NCI-H2081 (cell line): Measurements from ENCODE around the gene MORF4L1.
"Not testable (repeated sequence)": the region's sequence is repeated elsewhere in the genome, so short reads cannot be mapped to it uniquely, and the experiment has no call there.

Experiments
- DNase-seq, 2 experiments: peaks; one replicate each; lab custom pipeline; 2025; lab: John Stamatoyannopoulos, UW

The MORF4L1 gene, protein sequence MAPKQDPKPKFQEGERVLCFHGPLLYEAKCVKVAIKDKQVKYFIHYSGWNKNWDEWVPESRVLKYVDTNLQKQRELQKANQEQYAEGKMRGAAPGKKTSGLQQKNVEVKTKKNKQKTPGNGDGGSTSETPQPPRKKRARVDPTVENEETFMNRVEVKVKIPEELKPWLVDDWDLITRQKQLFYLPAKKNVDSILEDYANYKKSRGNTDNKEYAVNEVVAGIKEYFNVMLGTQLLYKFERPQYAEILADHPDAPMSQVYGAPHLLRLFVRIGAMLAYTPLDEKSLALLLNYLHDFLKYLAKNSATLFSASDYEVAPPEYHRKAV

GRCh38 chr15:78872155-78872971 lies at the start of gene MORF4L1:
MORF4L1 (plus strand) TSS chr15:78872890; CDS start chr15:78873018, 128 bp downstream.
- DNase-seq: peak; percentile 94 to 96

DNA sequence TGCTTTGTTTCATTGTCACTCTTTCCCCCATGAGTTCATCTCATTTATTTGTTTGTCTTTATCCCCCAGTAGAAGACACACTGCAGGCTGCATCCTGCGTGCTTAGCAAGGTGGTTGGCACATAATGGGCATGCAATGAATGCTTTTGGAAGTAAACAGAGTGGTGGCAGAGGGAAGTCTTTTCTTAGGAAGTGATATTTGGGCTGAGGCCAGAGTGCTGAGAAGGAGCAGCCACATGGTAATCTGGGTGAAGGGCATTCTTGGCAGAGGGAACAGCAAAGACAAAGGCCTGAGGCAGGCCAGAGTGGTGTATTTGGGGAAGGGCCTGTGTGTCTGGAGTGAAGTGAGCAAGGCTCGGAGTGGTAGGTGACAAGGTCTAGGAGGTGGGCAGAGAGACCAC lies 43.8 kb upstream of the MORF4L1 start:
- no peak for DNase-seq

- DNase-seq: no peak
Observed at GRCh38 chr15:78830514-78831228, 42.0 kb upstream of the MORF4L1 start.

- no peak for DNase-seq
Observed at GRCh38 chr15:78831229-78832207, 41.2 kb upstream of the MORF4L1 start.

GRCh38 chr15:78836333-78836732 lies 36.4 kb upstream of the MORF4L1 start:
- no peak for DNase-seq

GRCh38 chr15:78837131-78837530 lies 35.6 kb upstream of the MORF4L1 start:
- DNase-seq: no peak

GRCh38 chr15:78837543-78837942 lies 35.1 kb upstream of the MORF4L1 start:
- no peak for DNase-seq

DNA sequence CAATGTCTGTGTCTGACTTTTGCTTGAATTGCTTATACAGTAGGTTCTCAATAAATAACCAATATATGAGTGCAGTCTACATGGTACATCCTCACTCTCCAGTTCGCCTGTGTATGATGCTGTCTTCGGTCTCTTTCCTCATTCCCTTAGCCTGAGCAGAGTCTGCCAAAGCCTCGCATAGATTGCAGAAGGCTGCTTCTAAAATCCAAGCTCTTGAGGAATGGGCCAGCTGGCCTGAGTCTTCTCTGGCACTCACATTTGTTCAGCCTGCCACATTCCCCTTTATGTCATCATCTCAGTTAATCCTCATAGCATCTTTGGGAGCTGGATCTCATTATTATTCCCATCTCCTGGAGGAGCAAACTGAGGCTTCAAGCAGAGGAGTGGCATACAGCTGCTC lies 34.2 kb upstream of the MORF4L1 start:
- DNase-seq: no peak

DNA sequence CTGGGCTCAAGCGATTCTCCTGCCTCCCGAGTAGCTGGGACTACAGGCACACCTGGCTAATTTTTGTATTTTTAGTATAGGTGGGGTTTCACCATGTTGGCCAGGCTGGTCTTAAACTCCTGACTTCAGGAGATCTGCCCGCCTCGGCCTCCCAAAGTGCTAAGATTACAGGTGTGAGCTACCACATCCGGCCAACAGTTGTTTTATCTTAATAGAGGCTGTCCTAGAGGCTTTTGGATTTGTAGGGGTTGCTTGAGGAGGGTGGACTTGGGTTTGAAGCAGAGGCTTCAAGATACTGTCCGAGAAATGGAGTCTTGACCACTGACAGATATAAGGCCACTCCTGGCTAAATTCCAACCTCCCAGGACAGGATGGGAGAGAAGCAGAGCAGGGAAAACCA lies 33.5 kb upstream of the MORF4L1 start:
- DNase-seq: not testable (repeated sequence)

DNA sequence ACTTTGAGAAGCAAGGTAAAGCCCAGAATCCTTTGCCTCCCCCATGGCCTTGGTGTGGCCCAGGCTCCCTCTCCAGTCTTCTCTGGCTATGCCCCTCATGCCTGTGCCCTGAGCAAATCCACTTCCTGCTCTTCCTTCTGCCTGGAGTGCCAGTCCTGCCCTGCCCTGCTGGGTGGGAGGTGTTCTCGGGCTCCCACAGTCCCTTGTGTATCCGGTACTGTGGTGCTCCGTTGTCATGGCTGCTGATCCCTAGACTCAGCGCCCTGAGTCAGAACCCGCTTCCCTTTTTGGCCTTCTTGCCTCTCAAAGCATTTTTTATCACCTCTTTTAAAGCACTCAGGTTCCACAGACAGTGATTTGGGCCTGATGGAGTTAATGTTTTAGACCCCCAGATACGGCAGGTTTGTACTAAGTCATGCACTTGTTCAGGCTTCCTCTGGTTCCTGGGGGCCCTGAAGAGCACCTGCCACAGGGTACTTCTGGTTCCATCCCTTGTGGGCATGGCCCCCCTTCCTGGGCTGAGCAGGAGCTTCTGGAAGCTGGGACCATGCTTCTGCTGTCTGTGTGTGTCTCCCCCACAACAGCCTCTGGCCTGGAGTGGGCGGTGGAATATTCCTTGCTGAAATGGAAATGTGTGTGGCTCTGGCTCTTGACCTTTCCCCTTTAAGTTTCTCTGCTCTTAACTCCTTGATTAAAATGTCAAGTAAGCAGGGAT lies 31.9 kb upstream of the MORF4L1 start:
- no peak for DNase-seq

GRCh38 chr15:78841376-78841706 lies 31.3 kb upstream of the MORF4L1 start:
- no peak for DNase-seq

DNA sequence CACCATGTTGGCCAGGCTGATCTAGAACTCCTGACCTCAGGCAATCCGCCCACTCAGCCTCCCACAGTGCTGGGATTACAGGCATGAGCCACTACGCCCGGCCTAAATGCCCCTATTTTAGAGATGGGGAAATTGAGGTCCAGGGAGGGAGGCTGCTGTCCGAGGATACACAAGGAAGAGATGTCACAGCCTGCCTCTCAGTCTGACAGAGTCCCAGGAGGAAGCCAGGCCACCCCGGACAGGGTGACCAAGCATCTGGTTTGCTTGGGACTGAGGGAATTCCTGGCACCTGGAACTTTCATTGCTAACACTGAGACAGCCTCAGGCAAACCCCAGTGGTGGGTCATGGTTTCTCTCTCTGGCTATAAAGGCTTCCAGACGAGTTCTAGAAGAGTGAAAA lies 30.8 kb upstream of the MORF4L1 start:
- no peak for DNase-seq

- DNase-seq: no peak
Observed at GRCh38 chr15:78842519-78842918, 30.2 kb upstream of the MORF4L1 start.

DNA sequence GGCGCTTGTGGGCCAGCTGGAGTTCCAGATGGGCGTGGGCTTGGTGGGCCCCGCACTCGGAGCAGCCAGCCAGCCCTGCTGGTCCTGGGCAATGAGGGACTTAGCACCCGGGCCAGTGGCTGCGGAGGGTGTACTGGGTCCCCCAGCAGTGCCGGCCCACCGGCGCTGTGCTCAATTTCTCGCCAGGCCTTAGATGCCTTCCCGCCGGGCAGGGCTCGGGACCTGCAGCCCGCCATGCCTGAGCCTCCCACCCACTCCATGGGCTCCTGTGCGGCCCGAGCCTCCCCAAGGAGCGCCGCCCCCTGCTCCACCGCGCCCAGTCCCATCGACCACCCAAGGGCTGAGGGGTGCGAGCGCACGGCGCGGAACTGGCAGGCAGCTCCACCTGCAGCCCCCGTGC lies 25.8 kb upstream of the MORF4L1 start:
- not testable (repeated sequence) for DNase-seq

DNA sequence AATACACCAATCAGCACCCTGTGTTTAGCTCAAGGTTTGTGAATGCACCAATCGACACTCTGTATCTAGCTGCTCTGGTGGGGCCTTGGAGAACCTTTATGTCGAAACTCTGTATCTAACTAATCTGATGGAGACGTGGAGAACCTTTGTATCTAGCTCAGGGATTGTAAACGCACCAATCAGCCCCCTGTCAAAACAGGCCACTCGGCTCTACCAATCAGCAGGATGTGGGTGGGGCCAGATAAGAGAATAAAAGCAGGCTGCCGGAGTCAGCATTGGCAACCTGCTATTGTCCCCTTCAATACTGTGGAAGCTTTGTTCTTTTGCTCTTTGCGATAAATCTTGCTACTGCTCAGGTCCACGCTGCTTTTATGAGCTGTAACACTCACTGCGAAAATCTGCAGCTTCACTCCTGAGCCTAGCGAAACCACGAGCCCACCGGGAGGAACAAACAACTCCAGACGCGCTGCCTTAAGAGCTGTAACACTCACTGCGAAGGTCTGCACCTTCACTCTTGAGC lies 25.2 kb upstream of the MORF4L1 start:
- not testable (repeated sequence) for DNase-seq

DNA sequence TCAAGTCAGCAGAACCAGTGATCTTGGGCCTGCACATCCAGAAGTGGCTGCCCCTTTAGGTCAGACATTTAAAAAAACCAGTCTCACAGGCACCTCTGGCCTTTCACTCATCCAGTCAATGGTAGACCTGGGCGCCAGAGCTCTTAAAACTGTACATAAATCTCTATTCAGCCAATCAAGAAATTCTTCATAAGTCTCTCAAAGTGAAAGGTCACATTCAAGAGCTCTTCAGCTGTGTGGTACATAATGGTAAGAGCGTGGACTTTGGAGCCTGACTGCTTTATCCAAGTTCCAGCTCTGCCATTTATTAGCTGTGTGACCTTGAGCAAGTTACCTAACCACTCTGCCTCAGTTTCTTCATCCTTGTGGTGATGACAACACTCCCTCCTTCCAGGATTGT lies 22.3 kb upstream of the MORF4L1 start:
- DNase-seq: no peak

GRCh38 chr15:78850941-78851755 lies 21.5 kb upstream of the MORF4L1 start:
- no peak for DNase-seq

GRCh38 chr15:78853500-78853899 lies 19.2 kb upstream of the MORF4L1 start:
- no peak for DNase-seq

DNA sequence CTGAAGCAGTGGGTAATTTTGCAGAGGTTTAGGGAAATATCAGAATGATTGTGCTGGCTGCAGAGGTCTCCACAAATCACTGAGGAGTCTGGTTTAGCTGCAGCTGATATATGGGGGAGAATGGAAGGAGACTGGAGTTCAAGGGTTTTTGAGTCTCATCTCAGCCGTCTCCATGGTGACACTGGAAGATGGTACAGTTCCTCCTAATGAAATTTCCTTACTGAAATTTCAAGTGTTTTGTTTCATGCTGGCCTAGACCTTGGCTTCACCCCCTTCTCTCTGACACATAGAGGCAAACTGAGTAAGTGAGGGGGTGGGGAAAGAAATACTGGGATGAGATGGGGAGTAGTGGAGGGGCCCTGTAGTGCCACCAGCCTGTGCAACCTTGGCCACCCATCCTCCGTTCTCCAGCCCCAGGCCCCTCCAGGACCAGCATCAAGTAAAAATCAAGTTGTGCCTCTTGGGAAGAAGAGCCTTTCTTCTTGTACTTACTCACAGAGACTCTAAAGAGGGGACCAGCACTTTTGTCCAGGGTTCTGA lies 17.8 kb upstream of the MORF4L1 start:
- DNase-seq: no peak

GRCh38 chr15:78855746-78856145 lies 16.9 kb upstream of the MORF4L1 start:
- DNase-seq: no peak
